ENCODE results near the gene ARHGAP18.

Gene ARHGAP18

DNA sequence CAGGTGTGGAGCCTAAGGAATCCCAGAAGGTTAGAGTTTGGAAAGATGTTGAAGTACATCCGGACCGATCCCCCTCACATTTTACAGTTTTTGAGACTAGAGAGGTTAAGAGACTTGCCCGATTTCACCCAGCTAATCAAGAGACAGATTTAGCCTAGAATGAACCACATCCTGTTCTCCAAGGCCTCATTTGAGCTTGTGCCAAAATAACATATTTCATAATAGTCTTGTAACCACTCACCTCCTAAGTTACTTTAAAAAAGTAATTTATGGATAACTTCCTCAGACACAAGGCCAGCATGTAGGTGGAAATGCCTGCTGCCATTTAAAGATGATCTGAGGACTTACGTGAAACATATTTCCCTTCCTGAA lies 39.8 kb upstream of the ARHGAP18 start:
- POLR2A ChIA-PET, result no interaction called here
- CTCF ChIA-PET, result interaction anchor here (0.7 to 2.3 kb wide), 3 partner anchors 25 to 1971 kb away, joined by 3 to 10 read pairs (median 3); no protein-coding TSS in a partner anchor
- no peak for DNase-seq (ENCODE audit: extremely low spot score)
- no peak for TF ChIP-seq HDGF (IDR thresholded peaks at IDR 0.05; ENCODE audit: borderline replicate concordance)
- no peak for TF ChIP-seq FOXM1 (IDR thresholded peaks at IDR 0.05; ENCODE audit: borderline replicate concordance)
- no peak for TF ChIP-seq SUZ12 (IDR thresholded peaks at IDR 0.05)

DNA sequence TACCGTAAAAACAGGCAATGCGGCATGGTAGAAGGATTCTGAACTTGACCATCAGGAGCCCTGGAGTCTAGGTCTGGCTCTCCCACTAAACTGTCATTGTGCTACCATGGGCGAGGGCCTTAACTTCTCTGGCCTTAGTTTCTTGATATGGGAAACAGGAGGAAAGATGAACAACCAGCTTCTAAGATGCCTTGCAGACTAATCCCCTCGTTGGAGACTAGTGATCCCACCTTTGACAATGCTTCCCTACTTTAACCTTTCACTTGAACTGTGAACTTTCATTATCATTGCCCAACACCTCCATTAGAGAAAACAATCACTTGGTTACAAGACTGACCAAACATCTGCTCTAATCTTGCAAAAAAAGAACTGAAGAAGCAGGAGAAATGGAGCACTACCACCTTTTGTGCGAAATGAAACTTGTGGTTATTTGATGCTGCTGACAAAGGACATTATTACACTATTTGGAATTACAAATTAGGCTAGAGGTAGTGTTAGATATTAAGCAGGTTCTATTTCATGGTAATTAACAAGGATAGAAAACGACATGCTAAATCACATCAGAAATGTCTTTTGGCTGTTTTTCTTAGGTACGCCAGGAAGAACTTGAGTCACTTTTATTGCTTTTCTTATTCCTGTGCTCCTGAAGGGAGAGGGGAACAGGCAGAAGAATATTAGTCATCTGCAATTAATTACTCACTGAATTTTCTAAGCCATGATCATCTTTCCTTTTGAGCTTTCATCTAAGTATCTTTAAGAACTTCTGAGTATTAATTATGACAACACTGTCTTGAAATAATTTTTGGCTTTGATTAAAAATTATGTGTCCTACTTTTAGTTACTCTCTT lies 39.1 kb upstream of the ARHGAP18 start:
- TF ChIP-seq SUZ12 (IDR thresholded peaks at IDR 0.05), result no peak
- no peak for TF ChIP-seq FOXM1 (IDR thresholded peaks at IDR 0.05; ENCODE audit: borderline replicate concordance)
- TF ChIP-seq SP1 (IDR thresholded peaks at IDR 0.05), result no peak
- no peak for TF ChIP-seq TARDBP (IDR thresholded peaks at IDR 0.05)
- no peak for TF ChIP-seq CTBP1 (IDR thresholded peaks at IDR 0.05; ENCODE audit: borderline replicate concordance)
- TF ChIP-seq NFRKB (IDR thresholded peaks at IDR 0.05), result no peak
- TF ChIP-seq L3MBTL2 (conservative IDR thresholded peaks at IDR 0.05), result no peak
- no peak for TF ChIP-seq FOXA1 (IDR thresholded peaks at IDR 0.05)
- TF ChIP-seq ZNF384 (IDR thresholded peaks at IDR 0.05), result no peak
- TF ChIP-seq ARNT (IDR thresholded peaks at IDR 0.05), result no peak
- TF ChIP-seq HDGF (IDR thresholded peaks at IDR 0.05; ENCODE audit: borderline replicate concordance), result no peak
- TF ChIP-seq BHLHE40 (IDR thresholded peaks at IDR 0.05; ENCODE audit: borderline replicate concordance), result no peak
- TF ChIP-seq ELF4 (IDR thresholded peaks at IDR 0.05), result no peak
- no peak for TF ChIP-seq LEF1 (IDR thresholded peaks at IDR 0.05; ENCODE audit: borderline replicate concordance)
- TF ChIP-seq FOXK2 (IDR thresholded peaks at IDR 0.05), result no peak
- TF ChIP-seq, protein P1, sequence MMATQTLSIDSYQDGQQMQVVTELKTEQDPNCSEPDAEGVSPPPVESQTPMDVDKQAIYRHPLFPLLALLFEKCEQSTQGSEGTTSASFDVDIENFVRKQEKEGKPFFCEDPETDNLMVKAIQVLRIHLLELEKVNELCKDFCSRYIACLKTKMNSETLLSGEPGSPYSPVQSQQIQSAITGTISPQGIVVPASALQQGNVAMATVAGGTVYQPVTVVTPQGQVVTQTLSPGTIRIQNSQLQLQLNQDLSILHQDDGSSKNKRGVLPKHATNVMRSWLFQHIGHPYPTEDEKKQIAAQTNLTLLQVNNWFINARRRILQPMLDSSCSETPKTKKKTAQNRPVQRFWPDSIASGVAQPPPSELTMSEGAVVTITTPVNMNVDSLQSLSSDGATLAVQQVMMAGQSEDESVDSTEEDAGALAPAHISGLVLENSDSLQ (IDR thresholded peaks at IDR 0.05), result no peak
- no peak for DNase-seq (ENCODE audit: extremely low spot score)
- ChIA-PET POLR2A (no interaction called here), CTCF (interaction anchor here (1.3 to 2.3 kb wide), 2 partner anchors 26 to 151 kb away, joined by 3 to 10 read pairs; no protein-coding TSS in a partner anchor)

DNA sequence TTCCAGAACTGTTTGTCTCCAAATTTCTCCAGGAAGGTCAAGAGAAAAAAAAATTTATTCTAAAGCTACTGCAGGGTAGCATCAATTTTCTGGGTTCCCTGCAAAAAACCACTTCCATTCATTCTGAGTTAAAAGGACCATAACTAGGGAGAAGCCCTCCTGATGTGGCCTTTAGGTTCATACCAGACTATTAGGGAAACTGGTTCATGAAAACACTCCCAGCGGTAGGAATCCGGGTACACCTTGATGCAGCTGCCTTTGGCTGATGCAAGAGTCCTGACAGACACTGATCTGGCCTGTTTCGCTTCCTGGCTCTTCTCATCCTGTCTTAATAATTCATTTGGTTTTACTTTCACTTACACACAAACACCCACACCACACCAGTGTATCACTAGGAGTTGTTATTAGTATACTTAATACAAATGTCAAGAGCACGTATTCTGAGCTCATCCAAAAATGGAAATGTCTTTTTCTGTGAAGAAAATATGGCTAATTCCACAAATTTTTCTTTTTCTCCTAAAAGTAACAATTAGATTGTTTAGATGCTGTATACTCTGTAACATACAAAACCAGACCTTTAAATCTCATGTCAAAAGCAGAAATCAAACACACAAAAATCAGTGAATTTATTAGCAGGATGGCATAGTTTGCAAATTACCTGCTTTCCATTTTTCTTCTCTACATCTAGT lies 38.4 kb upstream of the ARHGAP18 start:
- ChIA-PET POLR2A (interaction anchor here (0.6 kb wide), 1 partner anchor 220 kb away, joined by 3 read pairs; no protein-coding TSS in a partner anchor), CTCF (interaction anchor here (2.3 kb wide), 1 partner anchor 150 kb away, joined by 10 read pairs; no protein-coding TSS in a partner anchor)
- TF ChIP-seq ELF4 (IDR thresholded peaks at IDR 0.05) (no peak), FOXA1 (IDR thresholded peaks at IDR 0.05) (no peak), LEF1 (IDR thresholded peaks at IDR 0.05; ENCODE audit: borderline replicate concordance) (no peak), FOXM1 (IDR thresholded peaks at IDR 0.05; ENCODE audit: borderline replicate concordance) (no peak), L3MBTL2 (conservative IDR thresholded peaks at IDR 0.05) (no peak), NFRKB (IDR thresholded peaks at IDR 0.05) (no peak), HDGF (IDR thresholded peaks at IDR 0.05; ENCODE audit: borderline replicate concordance) (no peak)
- no peak for DNase-seq (ENCODE audit: extremely low spot score)

DNA sequence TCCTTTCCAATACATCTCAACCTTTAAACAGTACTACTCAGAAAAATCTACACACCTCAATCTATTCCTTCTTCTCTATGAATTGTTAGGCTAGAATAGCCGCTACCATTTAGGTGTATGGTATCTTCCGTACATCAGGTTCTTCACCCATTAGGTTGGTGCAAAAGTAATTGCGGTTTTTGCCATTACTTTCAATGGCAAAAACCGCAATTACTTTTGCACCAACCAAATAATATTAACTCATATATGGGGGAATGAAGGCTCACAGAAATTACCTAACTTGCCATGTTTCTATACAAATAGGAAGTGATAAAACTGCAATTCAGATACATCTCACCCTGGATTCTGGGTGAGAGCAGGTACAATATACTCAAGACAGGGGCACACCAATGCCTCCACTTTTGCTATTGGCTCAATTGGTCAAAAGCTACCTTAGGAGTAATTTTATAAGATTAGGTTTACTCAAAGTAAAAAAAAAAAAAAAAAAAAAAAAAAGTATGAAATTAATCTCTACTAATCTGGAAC lies 37.7 kb upstream of the ARHGAP18 start:
- TF ChIP-seq ELF4 (IDR thresholded peaks at IDR 0.05) (peak; percentile 45), BHLHE40 (IDR thresholded peaks at IDR 0.05; ENCODE audit: borderline replicate concordance) (no peak)
- no peak for DNase-seq (ENCODE audit: extremely low spot score)
- CTCF ChIA-PET, result no interaction called here
- POLR2A ChIA-PET, result interaction anchor here (0.6 kb wide), 1 partner anchor 219 kb away, joined by 3 read pairs; no protein-coding TSS in a partner anchor

DNA sequence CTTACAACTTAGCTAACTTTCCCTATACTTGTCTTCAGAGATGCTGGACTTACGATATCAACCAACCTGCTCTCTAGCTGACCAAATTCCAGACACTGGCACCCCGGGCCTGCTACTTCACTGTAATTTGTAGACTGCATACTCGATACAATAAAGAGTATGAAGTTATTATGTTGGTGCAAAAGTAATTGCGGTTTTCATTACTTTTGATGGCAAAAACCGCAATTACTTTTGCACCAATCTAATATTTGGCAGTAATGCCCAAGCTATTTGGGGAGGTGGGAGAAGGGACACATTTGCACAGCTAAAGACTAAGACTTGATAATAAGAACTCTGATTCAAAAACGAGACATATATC lies 34.9 kb upstream of the ARHGAP18 start:
- POLR2A ChIA-PET, result no interaction called here
- no peak for DNase-seq (ENCODE audit: extremely low spot score)
- no peak for TF ChIP-seq FOXA1 (IDR thresholded peaks at IDR 0.05)
- TF ChIP-seq CTBP1 (IDR thresholded peaks at IDR 0.05; ENCODE audit: borderline replicate concordance), result no peak
- TF ChIP-seq ELF4 (IDR thresholded peaks at IDR 0.05), result peak; percentile 93
- TF ChIP-seq TARDBP (IDR thresholded peaks at IDR 0.05), result no peak
- no peak for TF ChIP-seq SUZ12 (IDR thresholded peaks at IDR 0.05)
- TF ChIP-seq HDGF (IDR thresholded peaks at IDR 0.05; ENCODE audit: borderline replicate concordance), result no peak
- TF ChIP-seq L3MBTL2 (conservative IDR thresholded peaks at IDR 0.05), result no peak
- CTCF ChIA-PET, result interaction anchor here (0.6 to 2.8 kb wide), 7 partner anchors 14 to 1238 kb away, joined by 3 to 15 read pairs (median 4); no protein-coding TSS in a partner anchor

DNA sequence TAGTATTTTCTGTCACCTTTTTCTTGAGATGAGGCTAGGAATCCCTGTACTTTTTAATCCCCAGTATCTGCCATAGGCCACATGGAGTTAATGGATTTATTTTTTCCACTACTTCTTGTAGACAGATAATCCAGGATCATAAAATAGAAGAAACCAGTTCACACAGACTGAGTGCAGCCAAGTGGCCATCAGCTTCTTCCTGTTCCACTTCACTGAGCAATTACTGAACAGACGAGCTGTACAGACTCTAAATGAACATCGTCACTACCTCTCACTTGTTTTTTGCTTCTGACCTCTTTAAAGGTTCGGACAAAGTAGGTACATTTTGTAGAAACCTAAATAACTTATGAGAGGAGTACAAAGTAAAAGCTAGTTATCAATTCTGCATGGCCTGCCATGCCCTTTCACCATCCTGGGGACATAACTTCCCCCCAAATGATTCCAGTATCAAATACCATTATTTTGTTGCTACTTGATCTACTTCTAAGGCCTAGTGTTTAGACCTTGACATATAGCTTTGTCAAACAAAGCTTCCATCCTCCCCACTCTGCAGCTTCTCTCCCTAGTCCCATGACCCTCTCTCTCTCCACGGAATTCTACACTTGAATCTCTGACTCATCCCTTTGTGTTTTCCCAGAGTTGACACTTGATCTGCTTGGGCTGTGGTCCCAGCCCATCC lies 34.4 kb upstream of the ARHGAP18 start:
- ChIA-PET CTCF (interaction anchor here (0.6 to 2.8 kb wide), 9 partner anchors 14 to 1238 kb away, joined by 3 to 15 read pairs (median 4); no protein-coding TSS in a partner anchor), POLR2A (no interaction called here)
- DNase-seq (ENCODE audit: extremely low spot score), result peak; percentile 22
- peak; percentile 15; the same call in 1 of the 2 replicates for TF ChIP-seq CTBP1 (IDR thresholded peaks at IDR 0.05; ENCODE audit: borderline replicate concordance)
- no peak for TF ChIP-seq HDGF (IDR thresholded peaks at IDR 0.05; ENCODE audit: borderline replicate concordance)

DNA sequence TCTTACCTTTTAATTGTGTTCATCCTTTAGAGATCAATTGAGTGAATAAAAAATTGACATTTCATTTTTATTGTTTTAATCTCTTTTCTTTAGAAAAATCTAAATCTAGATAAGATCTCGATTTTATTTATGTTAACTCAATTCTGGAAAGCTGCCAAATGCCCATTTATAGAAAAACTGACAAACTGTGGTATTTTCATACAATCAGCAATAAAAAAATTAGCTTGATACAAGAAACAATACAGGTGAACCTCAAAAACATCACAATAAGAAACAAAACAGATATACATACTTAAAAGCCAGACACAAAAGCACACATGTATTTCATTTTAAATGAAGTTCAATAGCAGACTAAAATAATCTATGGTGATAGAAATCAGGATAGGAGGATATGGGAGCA lies 30.0 kb upstream of the ARHGAP18 start:
- CTCF ChIA-PET, result no interaction called here
- POLR2A ChIA-PET, result no interaction called here
- DNase-seq (ENCODE audit: extremely low spot score), result no peak
- no peak for TF ChIP-seq LEF1 (IDR thresholded peaks at IDR 0.05; ENCODE audit: borderline replicate concordance)
- TF ChIP-seq BHLHE40 (IDR thresholded peaks at IDR 0.05; ENCODE audit: borderline replicate concordance), result no peak
- no peak for TF ChIP-seq L3MBTL2 (conservative IDR thresholded peaks at IDR 0.05)
- TF ChIP-seq ARNT (IDR thresholded peaks at IDR 0.05), result no peak
- TF ChIP-seq TARDBP (IDR thresholded peaks at IDR 0.05), result no peak
- no peak for TF ChIP-seq SP1 (IDR thresholded peaks at IDR 0.05)
